Effector memory CD4-positive, alpha-beta T cell (primary cell): Measurements from ENCODE around the gene NPAS3.

ENCODE experiments used
- DNase-seq, 3 donors: peaks; one replicate each; pipeline ENCODE4 v3.0.0-alpha.2; 2020
- H3K27ac ChIP-seq: 2 replicates; pipeline ENCODE4 v1.7.0; 2013; ENCODE audit warnings: mild to moderate bottlenecking, low read length, moderate library complexity; ENCODE audit not compliant: insufficient read depth, poor library complexity, severe bottlenecking
- H3K27me3 ChIP-seq: replicated peaks from 2 replicates; pipeline ENCODE4 v1.7.0; 2013; ENCODE audit warnings: mild to moderate bottlenecking, low read length; ENCODE audit not compliant: insufficient read depth, control insufficient read depth, poor library complexity, severe bottlenecking
- H3K36me3 ChIP-seq: 2 replicates; pipeline ENCODE4 v1.7.0; 2013; ENCODE audit warnings: mild to moderate bottlenecking, low read length, moderate library complexity; ENCODE audit not compliant: control insufficient read depth, insufficient read depth
- H3K4me1 ChIP-seq: 2 replicates; pipeline ENCODE4 v1.7.0; 2013; ENCODE audit warnings: low read length, mild to moderate bottlenecking; ENCODE audit not compliant: control insufficient read depth, insufficient read depth, poor library complexity, severe bottlenecking
- H3K4me3 ChIP-seq: 2 replicates; pipeline ENCODE4 v1.7.0; 2013; ENCODE audit warnings: low read length, low read depth, mild to moderate bottlenecking; ENCODE audit not compliant: insufficient read depth, poor library complexity, severe bottlenecking
- H3K9me3 ChIP-seq: 2 replicates; pipeline ENCODE4 v1.7.0; 2013; ENCODE audit warnings: mild to moderate bottlenecking, low read length, moderate library complexity; ENCODE audit not compliant: control insufficient read depth

The NPAS3 gene

GRCh38 chr14:33317675-33318074 is 379.0 kb downstream of the NPAS3 start:
- H3K36me3 ChIP-seq, result no peaks in the 10 kb centered on the region
- no peaks in the 10 kb centered on the region for H3K27me3 ChIP-seq
- no peaks in the 10 kb centered on the region for H3K4me1 ChIP-seq
- no peaks in the 10 kb centered on the region for H3K9me3 ChIP-seq
- H3K4me3 ChIP-seq, result no peak overlapping the region
- H3K27ac ChIP-seq, result no peak overlapping the region
- DNase-seq, result no peak

- H3K27me3 ChIP-seq, result no peaks in the 10 kb centered on the region
- no peaks in the 10 kb centered on the region for H3K4me1 ChIP-seq
- no peak overlapping the region for H3K4me3 ChIP-seq
- H3K9me3 ChIP-seq, result no peaks in the 10 kb centered on the region
- H3K27ac ChIP-seq, result no peak overlapping the region
- no peaks in the 10 kb centered on the region for H3K36me3 ChIP-seq
- DNase-seq, result no peak
Measured at GRCh38 chr14:33323979-33324378, 385.3 kb downstream of the NPAS3 start.

GRCh38 chr14:33331176-33331949 is 392.7 kb downstream of the NPAS3 start:
- Histone ChIP-seq H3K9me3 (no peaks in the 10 kb centered on the region), H3K27me3 (no peaks in the 10 kb centered on the region), H3K27ac (no peak overlapping the region), H3K4me1 (no peaks in the 10 kb centered on the region), H3K36me3 (no peaks in the 10 kb centered on the region), H3K4me3 (no peak overlapping the region)
- DNase-seq, result no peak

- H3K36me3 ChIP-seq, result no peaks in the 10 kb centered on the region
- H3K9me3 ChIP-seq, result no peaks in the 10 kb centered on the region
- H3K27ac ChIP-seq, result no peak overlapping the region
- no peak for DNase-seq
- no peaks in the 10 kb centered on the region for H3K27me3 ChIP-seq
- no peak overlapping the region for H3K4me3 ChIP-seq
- no peaks in the 10 kb centered on the region for H3K4me1 ChIP-seq
Measured at GRCh38 chr14:33332497-33332896, 393.8 kb downstream of the NPAS3 start.

- Histone ChIP-seq H3K27ac (no peak overlapping the region), H3K9me3 (no peaks in the 10 kb centered on the region), H3K27me3 (no peaks in the 10 kb centered on the region), H3K4me1 (no peaks in the 10 kb centered on the region), H3K4me3 (no peak overlapping the region), H3K36me3 (no peaks in the 10 kb centered on the region)
- no peak for DNase-seq
Measured at GRCh38 chr14:33335366-33335765, 396.7 kb downstream of the NPAS3 start.

- Histone ChIP-seq H3K9me3 (no peaks in the 10 kb centered on the region), H3K27ac (no peak overlapping the region), H3K27me3 (no peaks in the 10 kb centered on the region), H3K4me1 (no peaks in the 10 kb centered on the region), H3K36me3 (no peaks in the 10 kb centered on the region), H3K4me3 (no peak overlapping the region)
- no peak for DNase-seq
Measured at GRCh38 chr14:33342299-33342974, 403.8 kb downstream of the NPAS3 start.

GRCh38 chr14:33343016-33343415 is 404.3 kb downstream of the NPAS3 start:
- no peaks in the 10 kb centered on the region for H3K27me3 ChIP-seq
- no peak overlapping the region for H3K27ac ChIP-seq
- no peaks in the 10 kb centered on the region for H3K36me3 ChIP-seq
- no peak for DNase-seq
- no peaks in the 10 kb centered on the region for H3K9me3 ChIP-seq
- no peak overlapping the region for H3K4me3 ChIP-seq
- no peaks in the 10 kb centered on the region for H3K4me1 ChIP-seq

GRCh38 chr14:33347796-33348195 is 409.1 kb downstream of the NPAS3 start:
- no peaks in the 10 kb centered on the region for H3K36me3 ChIP-seq
- H3K27me3 ChIP-seq, result no peaks in the 10 kb centered on the region
- no peak for DNase-seq
- no peaks in the 10 kb centered on the region for H3K9me3 ChIP-seq
- H3K27ac ChIP-seq, result no peak overlapping the region
- H3K4me3 ChIP-seq, result no peak overlapping the region
- no peaks in the 10 kb centered on the region for H3K4me1 ChIP-seq

- DNase-seq, result no peak
- H3K27ac ChIP-seq, result no peak overlapping the region
Measured at GRCh38 chr14:33348510-33348909, 409.8 kb downstream of the NPAS3 start.

GRCh38 chr14:33349871-33350270 is 411.2 kb downstream of the NPAS3 start:
- H3K4me3 ChIP-seq, result no peak overlapping the region
- no peaks in the 10 kb centered on the region for H3K9me3 ChIP-seq
- no peaks in the 10 kb centered on the region for H3K27me3 ChIP-seq
- no peaks in the 10 kb centered on the region for H3K4me1 ChIP-seq
- H3K36me3 ChIP-seq, result no peaks in the 10 kb centered on the region
- DNase-seq, result no peak
- H3K27ac ChIP-seq, result no peak overlapping the region

More at GRCh38 chr14:33348510-33348909, 409.8 kb downstream of the NPAS3 start:
- H3K4me1 ChIP-seq, result no peaks in the 10 kb centered on the region
- H3K9me3 ChIP-seq, result no peaks in the 10 kb centered on the region
- no peak overlapping the region for H3K4me3 ChIP-seq
- H3K36me3 ChIP-seq, result no peaks in the 10 kb centered on the region
- H3K27me3 ChIP-seq, result no peaks in the 10 kb centered on the region
